Liver (tissue), 9 donors: ENCODE measurements around the gene SEC24C. TPM values are rescaled to one million over a fixed set of nuclear protein-coding genes. Genes with fewer than 3 reads are reported as not detected.

ENCODE experiments used
- DNase-seq: peaks from one replicate; pipeline ENCODE4 v3.0.0-alpha.2; 2017; ENCODE audit warnings: low spot score
- H3K27ac ChIP-seq, 2 donors: one replicate each; pipeline ENCODE4 v1.7.0; 2013; ENCODE audit warnings: inconsistent platforms in 2 of 2, low read length in 2 of 2, control low read depth in 1 of 2, low read depth in 1 of 2, mild to moderate bottlenecking in 1 of 2
- H3K27me3 ChIP-seq, 4 donors: one replicate each; pipeline versions ENCODE4 v1.6.1 to v1.7.0; 2013; ENCODE audit warnings: low read length in 3 of 4, inconsistent platforms in 1 of 4, mild to moderate bottlenecking in 1 of 4, moderate library complexity in 1 of 4; ENCODE audit not compliant: control insufficient read depth in 4 of 4, insufficient read depth in 4 of 4
- H3K36me3 ChIP-seq, 4 donors: one replicate each; pipeline versions ENCODE4 v1.6.1 to v1.7.0; 2013; ENCODE audit warnings: low read length in 3 of 4, mild to moderate bottlenecking in 3 of 4, low read depth in 1 of 4, moderate library complexity in 1 of 4; ENCODE audit not compliant: control insufficient read depth in 4 of 4, insufficient read depth in 3 of 4
- H3K4me1 ChIP-seq, 4 donors: one replicate each; pipeline versions ENCODE4 v1.6.1 to v1.7.0; 2013; ENCODE audit warnings: low read length in 3 of 4, mild to moderate bottlenecking in 3 of 4, moderate library complexity in 1 of 4; ENCODE audit not compliant: control insufficient read depth in 4 of 4, insufficient read depth in 4 of 4
- H3K4me3 ChIP-seq, 3 donors: one replicate each; pipeline versions ENCODE4 v1.6.1 to v1.7.0; 2013; ENCODE audit warnings: low read length in 3 of 3, control low read depth in 1 of 3, low read depth in 1 of 3, mild to moderate bottlenecking in 1 of 3
- H3K9ac ChIP-seq, 2 donors: one replicate each; pipeline ENCODE4 v1.7.0; 2013; ENCODE audit warnings: low read length in 2 of 2, mild to moderate bottlenecking in 2 of 2, moderate library complexity in 2 of 2, control low read depth in 1 of 2, low read depth in 1 of 2
- H3K9me3 ChIP-seq, 4 donors: one replicate each; pipeline versions ENCODE4 v1.6.1 to v1.7.0; 2013; ENCODE audit warnings: low read length in 3 of 4; ENCODE audit not compliant: control insufficient read depth in 4 of 4
- EGR1 ChIP-seq, 2 donors: IDR thresholded peaks; 2 replicates each; pipeline ENCODE4 v1.6.1; 2016 to 2018; ENCODE audit warnings: antibody characterized with exemption in 2 of 2, low read depth in 2 of 2
- FOXA1 ChIP-seq: IDR thresholded peaks from 2 replicates; pipeline ENCODE4 v1.6.1; 2016; ENCODE audit warnings: antibody characterized with exemption
- FOXA2 ChIP-seq: IDR thresholded peaks from 2 replicates; pipeline ENCODE4 v1.6.1; 2016; ENCODE audit warnings: antibody characterized with exemption
- GABPA ChIP-seq, 2 donors: IDR thresholded peaks in 1 of 2; conservative IDR thresholded peaks in 1 of 2; 2 replicates each; pipeline ENCODE4 v1.6.1; 2016; ENCODE audit warnings: antibody characterized with exemption in 2 of 2, mild to moderate bottlenecking in 1 of 2, moderate library complexity in 1 of 2
- HNF4A ChIP-seq, 2 donors: conservative IDR thresholded peaks; 2 replicates each; pipeline ENCODE4 v1.6.1; 2016; ENCODE audit warnings: antibody characterized with exemption in 2 of 2, mild to moderate bottlenecking in 2 of 2
- JUND ChIP-seq, 2 donors: IDR thresholded peaks; 2 replicates each; pipeline ENCODE4 v1.6.1; 2016; ENCODE audit warnings: antibody characterized with exemption in 2 of 2
- NR2F2 ChIP-seq: IDR thresholded peaks from 2 replicates; pipeline ENCODE4 v1.6.1; 2016; ENCODE audit warnings: antibody characterized with exemption
- RAD21 ChIP-seq, 2 donors: IDR thresholded peaks; 2 replicates each; pipeline ENCODE4 v1.6.1; 2016; ENCODE audit warnings: antibody characterized with exemption in 2 of 2, mild to moderate bottlenecking in 2 of 2
- RXRA ChIP-seq, 2 donors: IDR thresholded peaks; 2 replicates each; pipeline ENCODE4 v1.6.1; 2017 to 2018; ENCODE audit warnings: antibody characterized with exemption in 2 of 2, mild to moderate bottlenecking in 1 of 2
- SP1 ChIP-seq: IDR thresholded peaks from 2 replicates; pipeline ENCODE4 v1.6.1; 2018; ENCODE audit warnings: antibody characterized with exemption, mild to moderate bottlenecking
- TAF1 ChIP-seq: conservative IDR thresholded peaks from 2 replicates; pipeline ENCODE4 v1.6.1; 2016; ENCODE audit warnings: antibody characterized with exemption, mild to moderate bottlenecking
- YY1 ChIP-seq: IDR thresholded peaks from 2 replicates; pipeline ENCODE4 v1.6.1; 2016; ENCODE audit warnings: antibody characterized with exemption, mild to moderate bottlenecking
- WGBS: extraction: QIAGEN DNeasy Blood & Tissue Kit; methylation state at CpG from one replicate; pipeline ENCODE4 v1.1.7; 2013; 5-methylcytosine and 5-hydroxymethylcytosine counted together
- polyA plus RNA-seq, 2 donors: library from polyadenylated mRNA; stranded (reverse) in 1 of 2; unstranded in 1 of 2; fragments of 200-250 nt in 1 of 2; fragments of >200 nt in 1 of 2; fragmentation: Nextera tagmentation in 1 of 2; extraction: Ambion mirVana in 1 of 2; gene quantifications; one replicate each; pipeline versions ENCODE4 v1.2.1 to v1.2.3, GENCODE V29; 2013 to 2015
- total RNA-seq, 2 donors: library from RNA; depleted of rRNA; stranded (reverse); fragments of >200 nt; gene quantifications; one replicate each; pipeline ENCODE4 v1.2.3, GENCODE V29; 2014
- TF ChIP-seq, protein P1 (sequence below): fragments of 150-350 bp; IDR thresholded peaks from 2 replicates; pipeline ENCODE4 v1.5.1; 2017; ENCODE audit warnings: improper control_type of control experiment, low read depth, low read length; ENCODE audit not compliant: missing input control
- TF ChIP-seq, protein P2 (sequence below): IDR thresholded peaks from 2 replicates; pipeline ENCODE4 v1.6.1; 2016; ENCODE audit warnings: antibody characterized with exemption
- TF ChIP-seq, protein P3 (sequence below): IDR thresholded peaks from 2 replicates; pipeline ENCODE4 v1.6.1; 2016; ENCODE audit warnings: antibody characterized with exemption
- TF ChIP-seq, protein P4 (sequence below): IDR thresholded peaks from 2 replicates; pipeline ENCODE4 v1.6.1; 2016; ENCODE audit warnings: antibody characterized with exemption
- donor health status: healthy.
- donor health status: healthy.
- donor health status: healthy.
- donor health status: healthy.
- donor health status: healthy.

The SEC24C gene
- total and polyA plus RNA-seq, 4 donors, result 15.0 to 48.1 (median 40.9) TPM

DNA sequence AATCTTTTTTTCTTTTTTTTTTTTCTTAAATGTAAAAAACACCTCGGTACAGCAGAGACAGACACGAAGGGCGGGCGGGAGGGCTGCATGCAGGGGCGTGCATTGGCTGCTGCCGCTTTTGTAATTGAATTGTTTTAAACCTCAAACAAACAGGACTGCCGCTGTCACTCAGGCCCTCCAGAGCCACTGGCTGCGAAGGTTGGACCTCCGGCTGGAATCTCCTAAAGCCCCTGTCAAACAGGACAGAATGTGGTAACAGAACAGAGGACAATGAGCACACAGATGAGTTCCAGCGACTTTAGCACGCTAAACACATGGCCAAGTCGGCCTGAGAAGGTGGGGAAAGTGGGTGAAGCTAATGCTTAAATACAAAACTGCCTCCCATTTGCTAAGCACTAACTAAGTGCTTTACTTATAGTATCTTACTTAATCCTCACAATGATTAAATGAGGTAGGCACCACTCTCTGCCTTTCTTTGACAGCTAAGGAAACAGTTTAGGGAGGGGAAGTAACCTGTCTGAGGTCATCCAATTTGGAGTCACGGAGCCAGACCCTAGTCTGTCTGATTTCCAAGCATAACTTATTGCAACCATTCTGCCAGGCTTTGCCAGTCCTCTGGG lies 70.2 kb downstream of the SEC24C start:
- no peak overlapping the region for H3K4me3 ChIP-seq
- WGBS, result 94% methylated on average over 13 of the region's 13 CpGs
- H3K36me3 ChIP-seq, result peaks cover 0 to 6% (median 0%) of the 10 kb centered on the region in 4 donors
- no peaks in the 10 kb centered on the region for H3K9me3 ChIP-seq
- H3K9ac ChIP-seq, result no peak overlapping the region
- no peaks in the 10 kb centered on the region for H3K27me3 ChIP-seq
- no peak for DNase-seq
- H3K4me1 ChIP-seq, result peaks cover 13 to 39% (median 34%) of the 10 kb centered on the region in 4 donors
- H3K27ac ChIP-seq, result no peak overlapping the region
- TF ChIP-seq, protein P1, sequence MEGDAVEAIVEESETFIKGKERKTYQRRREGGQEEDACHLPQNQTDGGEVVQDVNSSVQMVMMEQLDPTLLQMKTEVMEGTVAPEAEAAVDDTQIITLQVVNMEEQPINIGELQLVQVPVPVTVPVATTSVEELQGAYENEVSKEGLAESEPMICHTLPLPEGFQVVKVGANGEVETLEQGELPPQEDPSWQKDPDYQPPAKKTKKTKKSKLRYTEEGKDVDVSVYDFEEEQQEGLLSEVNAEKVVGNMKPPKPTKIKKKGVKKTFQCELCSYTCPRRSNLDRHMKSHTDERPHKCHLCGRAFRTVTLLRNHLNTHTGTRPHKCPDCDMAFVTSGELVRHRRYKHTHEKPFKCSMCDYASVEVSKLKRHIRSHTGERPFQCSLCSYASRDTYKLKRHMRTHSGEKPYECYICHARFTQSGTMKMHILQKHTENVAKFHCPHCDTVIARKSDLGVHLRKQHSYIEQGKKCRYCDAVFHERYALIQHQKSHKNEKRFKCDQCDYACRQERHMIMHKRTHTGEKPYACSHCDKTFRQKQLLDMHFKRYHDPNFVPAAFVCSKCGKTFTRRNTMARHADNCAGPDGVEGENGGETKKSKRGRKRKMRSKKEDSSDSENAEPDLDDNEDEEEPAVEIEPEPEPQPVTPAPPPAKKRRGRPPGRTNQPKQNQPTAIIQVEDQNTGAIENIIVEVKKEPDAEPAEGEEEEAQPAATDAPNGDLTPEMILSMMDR, result no peak
- TF ChIP-seq EGR1 (IDR thresholded peaks at IDR 0.05; ENCODE audit: low read depth in 2 of 2) (no peak), YY1 (no peak), GABPA (IDR thresholded peaks at IDR 0.05 in 1 of 2, conservative IDR thresholded peaks at IDR 0.05 in 1 of 2) (no peak), SP1 (no peak), RAD21 (IDR thresholded peaks at IDR 0.05) (no peak), NR2F2 (no peak)
- TF ChIP-seq, protein P2, sequence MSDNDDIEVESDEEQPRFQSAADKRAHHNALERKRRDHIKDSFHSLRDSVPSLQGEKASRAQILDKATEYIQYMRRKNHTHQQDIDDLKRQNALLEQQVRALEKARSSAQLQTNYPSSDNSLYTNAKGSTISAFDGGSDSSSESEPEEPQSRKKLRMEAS, result no peak
- TF ChIP-seq, protein P3, sequence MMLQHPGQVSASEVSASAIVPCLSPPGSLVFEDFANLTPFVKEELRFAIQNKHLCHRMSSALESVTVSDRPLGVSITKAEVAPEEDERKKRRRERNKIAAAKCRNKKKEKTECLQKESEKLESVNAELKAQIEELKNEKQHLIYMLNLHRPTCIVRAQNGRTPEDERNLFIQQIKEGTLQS, result no peak

DNA sequence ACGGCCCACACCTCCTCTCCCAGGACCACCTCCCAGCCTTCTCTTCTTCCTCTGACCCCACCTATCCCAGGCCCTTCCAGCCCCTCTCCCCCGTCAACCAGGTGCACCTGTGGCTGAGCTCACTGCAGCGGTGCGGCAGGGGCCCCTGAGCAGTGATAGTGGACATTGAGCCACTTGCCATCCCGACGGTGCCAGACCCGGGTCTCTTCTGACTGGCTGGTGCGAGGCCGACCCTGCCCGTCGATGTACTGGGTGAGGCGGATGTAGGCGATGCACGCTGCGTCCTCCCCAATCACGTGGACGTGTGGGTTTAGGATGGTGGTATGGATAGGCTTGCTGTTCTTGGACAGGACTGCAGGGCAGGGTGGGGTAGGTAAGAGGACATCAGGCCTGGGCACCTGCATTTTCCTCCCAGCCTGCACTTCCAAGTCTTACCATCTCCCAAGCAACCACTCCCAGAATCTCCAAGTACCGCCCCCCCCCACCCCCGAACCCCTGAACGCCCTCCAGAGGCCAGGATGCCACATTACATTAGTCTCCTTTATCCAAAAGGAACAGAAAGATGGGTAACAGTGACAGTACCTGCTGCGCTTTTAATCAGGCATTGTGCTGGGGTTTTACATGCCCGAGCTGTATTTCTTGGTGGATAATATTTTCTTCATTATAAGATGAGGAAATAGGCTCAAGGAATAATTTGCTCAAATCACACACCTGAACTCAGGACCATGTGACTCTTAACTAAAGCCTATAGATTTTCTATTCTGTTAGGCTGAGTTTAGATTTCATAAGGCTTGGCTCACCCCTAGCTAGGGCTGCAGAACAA lies 70.9 kb downstream of the SEC24C start:
- no peak for DNase-seq
- Histone ChIP-seq H3K27me3 (no peaks in the 10 kb centered on the region), H3K4me3 (no peak overlapping the region), H3K36me3 (peaks cover 0 to 6% (median 0%) of the 10 kb centered on the region in 4 donors), H3K9ac (no peak overlapping the region), H3K4me1 (peaks cover 17 to 42% (median 39%) of the 10 kb centered on the region in 4 donors), H3K9me3 (no peaks in the 10 kb centered on the region), H3K27ac (no peak overlapping the region)
- TF ChIP-seq, protein P2, result no peak
- TF ChIP-seq RXRA (IDR thresholded peaks at IDR 0.05) (no peak), NR2F2 (no peak), SP1 (no peak), FOXA1 (no peak), YY1 (no peak), TAF1 (no peak), RAD21 (IDR thresholded peaks at IDR 0.05) (no peak), FOXA2 (no peak), GABPA (IDR thresholded peaks at IDR 0.05 in 1 of 2, conservative IDR thresholded peaks at IDR 0.05 in 1 of 2) (no peak), EGR1 (IDR thresholded peaks at IDR 0.05; ENCODE audit: low read depth in 2 of 2) (no peak), HNF4A (conservative IDR thresholded peaks at IDR 0.05) (no peak), JUND (IDR thresholded peaks at IDR 0.05) (no peak)
- TF ChIP-seq, protein P3, result no peak
- TF ChIP-seq, protein P1, result no peak
- TF ChIP-seq, protein P4, sequence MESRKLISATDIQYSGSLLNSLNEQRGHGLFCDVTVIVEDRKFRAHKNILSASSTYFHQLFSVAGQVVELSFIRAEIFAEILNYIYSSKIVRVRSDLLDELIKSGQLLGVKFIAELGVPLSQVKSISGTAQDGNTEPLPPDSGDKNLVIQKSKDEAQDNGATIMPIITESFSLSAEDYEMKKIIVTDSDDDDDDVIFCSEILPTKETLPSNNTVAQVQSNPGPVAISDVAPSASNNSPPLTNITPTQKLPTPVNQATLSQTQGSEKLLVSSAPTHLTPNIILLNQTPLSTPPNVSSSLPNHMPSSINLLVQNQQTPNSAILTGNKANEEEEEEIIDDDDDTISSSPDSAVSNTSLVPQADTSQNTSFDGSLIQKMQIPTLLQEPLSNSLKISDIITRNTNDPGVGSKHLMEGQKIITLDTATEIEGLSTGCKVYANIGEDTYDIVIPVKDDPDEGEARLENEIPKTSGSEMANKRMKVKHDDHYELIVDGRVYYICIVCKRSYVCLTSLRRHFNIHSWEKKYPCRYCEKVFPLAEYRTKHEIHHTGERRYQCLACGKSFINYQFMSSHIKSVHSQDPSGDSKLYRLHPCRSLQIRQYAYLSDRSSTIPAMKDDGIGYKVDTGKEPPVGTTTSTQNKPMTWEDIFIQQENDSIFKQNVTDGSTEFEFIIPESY, result no peak
- WGBS, result 88% methylated on average over 22 of the region's 22 CpGs
